SU-DHL-6 (cell line): Measurements from ENCODE around the gene IRX2.

ENCODE experiments used
- CTCF ChIP-seq: fragments of 200-600 bp; sonication (generic); IDR thresholded peaks from one replicate; pipeline ENCODE4 v1.5.1; 2017; ENCODE audit warnings: antibody characterized with exemption, mild to moderate bottlenecking, low read length, moderate library complexity; ENCODE audit not compliant: insufficient read depth, poor library complexity, severe bottlenecking
- EZH2phosphoT487 ChIP-seq: fragments of 200-600 bp; sonication (generic), shearing (Covaris generic); conservative IDR thresholded peaks from 2 replicates; pipeline ENCODE4 v1.6.1; 2018; ENCODE audit warnings: mild to moderate bottlenecking, antibody characterized with exemption, low read length, moderate library complexity, mixed read lengths

- TF ChIP-seq CTCF (no peak), EZH2phosphoT487 (no peak)
These were observed 52.2 kb downstream of the IRX2 start for GRCh38 chr5:2699231-2699630.
